ENCODE measurements around the gene BANK1. TPM values are rescaled to one million over a fixed set of nuclear protein-coding genes. Genes with fewer than 3 reads are reported as not detected.

BANK1 gene
- total and polyA plus RNA-seq, 2 donors (not counting 1 experiment from before 2014, with no cell fraction given): 0.20 to 0.83 TPM

DNA sequence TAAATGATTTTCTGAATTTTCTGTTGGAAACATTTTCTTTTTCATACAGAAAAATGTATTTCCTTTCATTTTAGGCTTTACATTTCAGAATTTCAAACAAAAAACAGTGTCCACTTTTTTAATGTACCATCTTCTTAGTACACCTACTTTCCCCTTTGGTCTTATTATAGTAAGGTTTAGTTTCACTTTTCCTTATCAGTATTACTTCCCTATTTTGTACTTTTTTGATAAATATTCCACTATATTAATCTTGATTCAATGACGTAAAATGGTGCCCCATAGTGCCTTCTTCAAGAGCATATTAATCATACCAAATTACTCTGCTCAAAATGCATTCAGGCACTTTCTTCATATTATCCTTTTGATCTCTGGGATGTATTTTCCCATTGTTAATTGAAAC lies 52.5 kb downstream of the BANK1 start:
- no peaks in the 10 kb centered on the region for H3K79me2 ChIP-seq (ENCODE audit: control insufficient read depth, insufficient read depth, low read length)
- no peak overlapping the region for H3K4me3 ChIP-seq (replicated peaks in 1 of 4; ENCODE audit: control extremely low read depth in 1 of 4, insufficient read depth in 1 of 4, low read depth in 3 of 4, low read length in 4 of 4)
- TF ChIP-seq, protein P1, sequence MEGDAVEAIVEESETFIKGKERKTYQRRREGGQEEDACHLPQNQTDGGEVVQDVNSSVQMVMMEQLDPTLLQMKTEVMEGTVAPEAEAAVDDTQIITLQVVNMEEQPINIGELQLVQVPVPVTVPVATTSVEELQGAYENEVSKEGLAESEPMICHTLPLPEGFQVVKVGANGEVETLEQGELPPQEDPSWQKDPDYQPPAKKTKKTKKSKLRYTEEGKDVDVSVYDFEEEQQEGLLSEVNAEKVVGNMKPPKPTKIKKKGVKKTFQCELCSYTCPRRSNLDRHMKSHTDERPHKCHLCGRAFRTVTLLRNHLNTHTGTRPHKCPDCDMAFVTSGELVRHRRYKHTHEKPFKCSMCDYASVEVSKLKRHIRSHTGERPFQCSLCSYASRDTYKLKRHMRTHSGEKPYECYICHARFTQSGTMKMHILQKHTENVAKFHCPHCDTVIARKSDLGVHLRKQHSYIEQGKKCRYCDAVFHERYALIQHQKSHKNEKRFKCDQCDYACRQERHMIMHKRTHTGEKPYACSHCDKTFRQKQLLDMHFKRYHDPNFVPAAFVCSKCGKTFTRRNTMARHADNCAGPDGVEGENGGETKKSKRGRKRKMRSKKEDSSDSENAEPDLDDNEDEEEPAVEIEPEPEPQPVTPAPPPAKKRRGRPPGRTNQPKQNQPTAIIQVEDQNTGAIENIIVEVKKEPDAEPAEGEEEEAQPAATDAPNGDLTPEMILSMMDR (conservative IDR thresholded peaks at IDR 0.05 in 1 of 2, IDR thresholded peaks at IDR 0.05 in 1 of 2; ENCODE audit: low read depth in 1 of 2, low read length in 2 of 2): no peak
- no peak for TF ChIP-seq EZH2 (IDR thresholded peaks at IDR 0.05; ENCODE audit: low read length, missing control alignments)
- H3K9ac ChIP-seq (ENCODE audit: insufficient read depth, low read length): no peak overlapping the region
- no peak for DNase-seq (ENCODE audit: low read depth in 2 of 2)
- no peaks in the 10 kb centered on the region for H3K27me3 ChIP-seq (ENCODE audit: control insufficient read depth, insufficient read depth, low read length)
- no peak overlapping the region for H3K4me2 ChIP-seq (ENCODE audit: extremely low read depth, insufficient read depth, low read length)
- no peak overlapping the region for H3K27ac ChIP-seq (ENCODE audit: insufficient read depth, low read length)
- H2AFZ ChIP-seq (ENCODE audit: low read length): no peak overlapping the region
- H3K4me1 ChIP-seq (ENCODE audit: control insufficient read depth, extremely low read depth, insufficient read depth, low read length): no peaks in the 10 kb centered on the region
- H3K9me3 ChIP-seq (ENCODE audit: control insufficient read depth, insufficient read depth, low read depth, low read length): no peaks in the 10 kb centered on the region
- no peaks in the 10 kb centered on the region for H3K36me3 ChIP-seq (ENCODE audit: control insufficient read depth, insufficient read depth, low read length)
- no peaks in the 10 kb centered on the region for H4K20me1 ChIP-seq (ENCODE audit: control insufficient read depth, extremely low read depth, insufficient read depth, low read length)

DNA sequence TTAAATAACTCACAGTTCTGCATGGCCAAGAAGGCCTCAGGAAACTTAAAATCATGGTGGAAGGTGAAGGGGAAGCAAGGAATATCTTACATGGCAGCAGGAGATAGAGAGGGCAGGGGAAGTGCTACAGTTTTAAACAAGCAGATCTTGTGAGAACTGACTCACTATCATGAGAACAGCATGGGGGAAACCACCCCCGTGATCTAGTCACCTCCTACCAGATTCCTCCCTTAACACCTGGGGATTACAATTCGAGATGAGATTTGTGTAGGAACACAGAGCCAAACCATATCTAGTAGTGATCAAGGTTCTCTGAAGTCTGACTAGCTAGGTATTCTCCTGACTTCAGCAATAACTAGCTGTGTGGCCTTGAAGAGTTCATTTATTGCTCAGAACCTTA lies 56.0 kb downstream of the BANK1 start:
- Histone ChIP-seq H4K20me1 (ENCODE audit: control insufficient read depth, extremely low read depth, insufficient read depth, low read length) (no peaks in the 10 kb centered on the region), H3K9me3 (ENCODE audit: control insufficient read depth, insufficient read depth, low read depth, low read length) (no peaks in the 10 kb centered on the region), H2AFZ (ENCODE audit: low read length) (no peak overlapping the region), H3K9ac (ENCODE audit: insufficient read depth, low read length) (no peak overlapping the region), H3K27me3 (ENCODE audit: control insufficient read depth, insufficient read depth, low read length) (no peaks in the 10 kb centered on the region), H3K36me3 (ENCODE audit: control insufficient read depth, insufficient read depth, low read length) (no peaks in the 10 kb centered on the region), H3K4me3 (replicated peaks in 1 of 4; ENCODE audit: control extremely low read depth in 1 of 4, insufficient read depth in 1 of 4, low read depth in 3 of 4, low read length in 4 of 4) (no peak overlapping the region), H3K27ac (ENCODE audit: insufficient read depth, low read length) (no peak overlapping the region), H3K79me2 (ENCODE audit: control insufficient read depth, insufficient read depth, low read length) (no peaks in the 10 kb centered on the region), H3K4me1 (ENCODE audit: control insufficient read depth, extremely low read depth, insufficient read depth, low read length) (no peaks in the 10 kb centered on the region), H3K4me2 (ENCODE audit: extremely low read depth, insufficient read depth, low read length) (no peak overlapping the region)
- TF ChIP-seq EZH2 (IDR thresholded peaks at IDR 0.05; ENCODE audit: low read length, missing control alignments): no peak
- TF ChIP-seq, protein P1 (conservative IDR thresholded peaks at IDR 0.05 in 1 of 2, IDR thresholded peaks at IDR 0.05 in 1 of 2; ENCODE audit: low read depth in 1 of 2, low read length in 2 of 2): no peak
- no peak for DNase-seq (ENCODE audit: low read depth in 2 of 2)

DNA sequence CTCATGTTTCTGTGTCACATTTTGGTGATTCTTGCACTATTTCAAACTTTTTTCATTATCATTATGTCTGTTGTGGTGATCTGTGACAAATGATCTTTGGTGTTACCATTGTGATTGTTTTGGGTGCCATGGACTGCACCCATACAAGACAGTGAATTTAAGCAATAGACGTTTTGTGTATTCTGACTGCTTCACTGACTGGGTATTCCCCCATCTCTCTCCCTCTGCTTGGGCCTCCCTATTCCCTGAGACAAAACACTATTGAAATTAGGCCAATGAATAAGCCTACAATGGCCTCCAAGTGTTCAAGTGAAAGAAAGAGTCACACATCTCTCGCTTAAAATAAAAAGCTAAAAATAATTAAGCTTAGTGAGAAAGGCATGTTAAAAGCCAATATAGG lies 60.2 kb downstream of the BANK1 start:
- Histone ChIP-seq H3K27me3 (ENCODE audit: control insufficient read depth, insufficient read depth, low read length) (no peaks in the 10 kb centered on the region), H3K27ac (ENCODE audit: insufficient read depth, low read length) (no peak overlapping the region), H3K4me3 (replicated peaks in 1 of 4; ENCODE audit: control extremely low read depth in 1 of 4, insufficient read depth in 1 of 4, low read depth in 3 of 4, low read length in 4 of 4) (no peak overlapping the region), H3K36me3 (ENCODE audit: control insufficient read depth, insufficient read depth, low read length) (no peaks in the 10 kb centered on the region), H3K4me2 (ENCODE audit: extremely low read depth, insufficient read depth, low read length) (no peak overlapping the region), H3K4me1 (ENCODE audit: control insufficient read depth, extremely low read depth, insufficient read depth, low read length) (no peaks in the 10 kb centered on the region), H2AFZ (ENCODE audit: low read length) (no peak overlapping the region), H4K20me1 (ENCODE audit: control insufficient read depth, extremely low read depth, insufficient read depth, low read length) (no peaks in the 10 kb centered on the region), H3K79me2 (ENCODE audit: control insufficient read depth, insufficient read depth, low read length) (no peaks in the 10 kb centered on the region), H3K9ac (ENCODE audit: insufficient read depth, low read length) (no peak overlapping the region), H3K9me3 (ENCODE audit: control insufficient read depth, insufficient read depth, low read depth, low read length) (no peaks in the 10 kb centered on the region)
- DNase-seq (ENCODE audit: low read depth in 2 of 2): no peak
- TF ChIP-seq, protein P1 (conservative IDR thresholded peaks at IDR 0.05 in 1 of 2, IDR thresholded peaks at IDR 0.05 in 1 of 2; ENCODE audit: low read depth in 1 of 2, low read length in 2 of 2): no peak
- no peak for TF ChIP-seq EZH2 (IDR thresholded peaks at IDR 0.05; ENCODE audit: low read length, missing control alignments)

Measured in fibroblast of lung (primary cell).